Activated naive CD4-positive, alpha-beta T cell treated with anti-CD3 and anti-CD28 coated beads for 36 hours (primary cell): ENCODE data around the gene RNU1-3. TPM values are rescaled to one million over a fixed set of nuclear protein-coding genes. Genes with fewer than 3 reads are reported as not detected.
"Not testable (repeated sequence)": the region's sequence is repeated elsewhere in the genome, so short reads cannot be mapped to it uniquely, and the experiment has no call there.

Experiments
- CTCF ChIA-PET: fragments of 350-600 bp; sonication (Branson Sonifier 250); formaldehyde crosslinking; loops from one replicate; lab custom pipeline; 2021; ENCODE audit warnings: antibody characterized with exemption; lab: Charles Lee
- DNase-seq: peaks from one replicate; pipeline ENCODE4 v3.0.0-alpha.2; 2020
- H3K27ac Mint-ChIP-seq: one replicate; pipeline ENCODE4 v1.8.0; 2021; ENCODE audit warnings: mild to moderate bottlenecking, mixed read lengths
- H3K27me3 Mint-ChIP-seq: one replicate; pipeline ENCODE4 v1.8.0; 2021; ENCODE audit warnings: low read depth, mixed read lengths
- H3K36me3 Mint-ChIP-seq: one replicate; pipeline ENCODE4 v1.8.0; 2021; ENCODE audit warnings: low read depth, mixed read lengths
- H3K4me1 Mint-ChIP-seq: one replicate; pipeline ENCODE4 v1.8.0; 2021; ENCODE audit warnings: low read depth, mixed read lengths
- H3K4me3 Mint-ChIP-seq: one replicate; pipeline ENCODE4 v1.8.0; 2021; ENCODE audit warnings: mild to moderate bottlenecking, moderate library complexity, mixed read lengths
- H3K9me3 Mint-ChIP-seq: one replicate; pipeline ENCODE4 v1.8.0; 2021; ENCODE audit warnings: mixed read lengths
- intact Hi-C: fragments of 100-400 bp; cut with micrococcal nuclease; formaldehyde crosslinking; loops from one replicate; pipeline ENCODE4 v1.15.1; 2023
- total RNA-seq, 2 experiments: library from RNA; stranded (reverse); gene quantifications; one replicate each; pipeline ENCODE4 v1.2.3, GENCODE V29; 2021

Gene RNU1-3
- total RNA-seq, 2 experiments from 2014 or later, result 1,341 to 1,386 TPM

GRCh38 chr1:16704076-16704475, 37.3 kb upstream of the RNU1-3 start:
- H3K9me3 Mint-ChIP-seq, H3K27me3 Mint-ChIP-seq, H3K4me3 Mint-ChIP-seq, intact Hi-C loops, H3K4me1 Mint-ChIP-seq, DNase-seq, H3K27ac Mint-ChIP-seq, H3K36me3 Mint-ChIP-seq: not testable (repeated sequence)
- CTCF ChIA-PET, result interaction anchor here (1.0 kb wide), 1 partner anchor 83 kb away, joined by 3 read pairs; no protein-coding TSS in a partner anchor

- CTCF ChIA-PET, result interaction anchor here (1.0 kb wide), 1 partner anchor 83 kb away, joined by 3 read pairs; no protein-coding TSS in a partner anchor
Observed at GRCh38 chr1:16703602-16704001, 36.9 kb upstream of the RNU1-3 start.

GRCh38 chr1:16703141-16703540, 36.4 kb upstream of the RNU1-3 start:
- H3K4me3 Mint-ChIP-seq, intact Hi-C loops, H3K36me3 Mint-ChIP-seq, H3K9me3 Mint-ChIP-seq, DNase-seq, H3K4me1 Mint-ChIP-seq, H3K27me3 Mint-ChIP-seq, H3K27ac Mint-ChIP-seq: not testable (repeated sequence)
- CTCF ChIA-PET, result interaction anchor here (1.0 kb wide), 2 partner anchors 8 to 82 kb away, joined by 3 read pairs; no protein-coding TSS in a partner anchor

More at GRCh38 chr1:16703602-16704001, 36.9 kb upstream of the RNU1-3 start:
- H3K9me3 Mint-ChIP-seq, H3K27me3 Mint-ChIP-seq, intact Hi-C loops, H3K4me3 Mint-ChIP-seq, DNase-seq, H3K27ac Mint-ChIP-seq, H3K4me1 Mint-ChIP-seq, H3K36me3 Mint-ChIP-seq: not testable (repeated sequence)

GRCh38 chr1:16702280-16702679, 35.5 kb upstream of the RNU1-3 start:
- CTCF ChIA-PET, result interaction anchor here (1.0 to 1.3 kb wide), 2 partner anchors 8 to 9 kb away, joined by 3 to 5 read pairs; no protein-coding TSS in a partner anchor
- intact Hi-C loops, H3K4me3 Mint-ChIP-seq, H3K4me1 Mint-ChIP-seq, H3K36me3 Mint-ChIP-seq, H3K27ac Mint-ChIP-seq, DNase-seq, H3K27me3 Mint-ChIP-seq, H3K9me3 Mint-ChIP-seq: not testable (repeated sequence)

GRCh38 chr1:16701189-16701588, 34.4 kb upstream of the RNU1-3 start:
- intact Hi-C loops, H3K4me1 Mint-ChIP-seq, H3K4me3 Mint-ChIP-seq, H3K27me3 Mint-ChIP-seq, H3K27ac Mint-ChIP-seq, H3K36me3 Mint-ChIP-seq, H3K9me3 Mint-ChIP-seq, DNase-seq: not testable (repeated sequence)
- CTCF ChIA-PET, result interaction anchor here (1.3 to 1.7 kb wide), 4 partner anchors 8 to 26 kb away, joined by 3 to 5 read pairs (median 4); no protein-coding TSS in a partner anchor

- CTCF ChIA-PET, result interaction anchor here (0.7 to 1.7 kb wide), 3 partner anchors 16 to 278 kb away, joined by 4 to 5 read pairs (median 4); no protein-coding TSS in a partner anchor
- intact Hi-C loops, DNase-seq, H3K27ac Mint-ChIP-seq, H3K4me3 Mint-ChIP-seq, H3K36me3 Mint-ChIP-seq, H3K27me3 Mint-ChIP-seq, H3K9me3 Mint-ChIP-seq, H3K4me1 Mint-ChIP-seq: not testable (repeated sequence)
Observed at GRCh38 chr1:16700138-16700895, 33.6 kb upstream of the RNU1-3 start.

GRCh38 chr1:16699440-16699839, 32.7 kb upstream of the RNU1-3 start:
- DNase-seq, H3K9me3 Mint-ChIP-seq, H3K27ac Mint-ChIP-seq, intact Hi-C loops, H3K4me3 Mint-ChIP-seq, H3K36me3 Mint-ChIP-seq, H3K4me1 Mint-ChIP-seq: not testable (repeated sequence)
- CTCF ChIA-PET, result interaction anchor here (0.7 kb wide), 1 partner anchor 279 kb away, joined by 4 read pairs; no protein-coding TSS in a partner anchor
- peaks cover 10% of the 10 kb centered on the region for H3K27me3 Mint-ChIP-seq

GRCh38 chr1:16697152-16697551, 30.4 kb upstream of the RNU1-3 start:
- DNase-seq, H3K27me3 Mint-ChIP-seq, H3K4me1 Mint-ChIP-seq, H3K27ac Mint-ChIP-seq, H3K9me3 Mint-ChIP-seq, H3K36me3 Mint-ChIP-seq, intact Hi-C loops, H3K4me3 Mint-ChIP-seq: not testable (repeated sequence)
- CTCF ChIA-PET, result interaction anchor here (1.8 kb wide), 1 partner anchor 8 kb away, joined by 4 read pairs; no protein-coding TSS in a partner anchor

GRCh38 chr1:16696507-16697150, 29.9 kb upstream of the RNU1-3 start:
- intact Hi-C loops, H3K27ac Mint-ChIP-seq: not testable (repeated sequence)

GRCh38 chr1:16694308-16694702, 27.6 kb upstream of the RNU1-3 start:
- H3K36me3 Mint-ChIP-seq, H3K4me3 Mint-ChIP-seq, H3K4me1 Mint-ChIP-seq, intact Hi-C loops, DNase-seq, H3K9me3 Mint-ChIP-seq, H3K27me3 Mint-ChIP-seq, H3K27ac Mint-ChIP-seq: not testable (repeated sequence)
- CTCF ChIA-PET, result interaction anchor here (0.7 to 1.6 kb wide), 2 partner anchors 7 to 13 kb away, joined by 3 to 5 read pairs; no protein-coding TSS in a partner anchor

More at GRCh38 chr1:16696507-16697150, 29.9 kb upstream of the RNU1-3 start:
- H3K9me3 Mint-ChIP-seq, H3K27me3 Mint-ChIP-seq, H3K4me3 Mint-ChIP-seq, H3K36me3 Mint-ChIP-seq, DNase-seq, H3K4me1 Mint-ChIP-seq: not testable (repeated sequence)
- CTCF ChIA-PET, result interaction anchor here (1.8 kb wide), 1 partner anchor 9 kb away, joined by 4 read pairs; no protein-coding TSS in a partner anchor

GRCh38 chr1:16693449-16694307, 26.9 kb upstream of the RNU1-3 start:
- intact Hi-C loops, H3K9me3 Mint-ChIP-seq, DNase-seq, H3K36me3 Mint-ChIP-seq, H3K4me3 Mint-ChIP-seq, H3K4me1 Mint-ChIP-seq, H3K27ac Mint-ChIP-seq, H3K27me3 Mint-ChIP-seq: not testable (repeated sequence)
- CTCF ChIA-PET, result interaction anchor here (0.7 to 1.6 kb wide), 2 partner anchors 8 to 13 kb away, joined by 3 to 5 read pairs; no protein-coding TSS in a partner anchor
